Naive B cell (primary cell): ENCODE measurements around the gene PANK4. TPM values are rescaled to one million over a fixed set of nuclear protein-coding genes. Genes with fewer than 3 reads are reported as not detected.

Experiments
- ATAC-seq, 2 donors: fragments of 150-1000 bp; cut with Tn5 transposase; 2 replicates each; pipeline ENCODE4 v1.10.0; 2021; ENCODE audit warnings: low read depth in 2 of 2, mild to moderate bottlenecking in 2 of 2, moderate library complexity in 2 of 2
- DNase-seq: peaks from one replicate; pipeline ENCODE4 v3.0.0; 2022
- H3K27ac Mint-ChIP-seq, 6 donors: one replicate each; pipeline ENCODE4 v1.8.0; 2020 to 2022; ENCODE audit warnings: mild to moderate bottlenecking in 6 of 6, mixed read lengths in 6 of 6, moderate library complexity in 5 of 6, inconsistent platforms in 2 of 6
- H3K27me3 Mint-ChIP-seq, 3 donors: one replicate each; pipeline ENCODE4 v1.8.0; 2021 to 2022; ENCODE audit warnings: mixed read lengths in 3 of 3, mild to moderate bottlenecking in 1 of 3
- H3K36me3 Mint-ChIP-seq, 2 donors: one replicate each; pipeline ENCODE4 v1.8.0; 2020 to 2022; ENCODE audit warnings: mixed read lengths in 2 of 2, inconsistent platforms in 1 of 2, mild to moderate bottlenecking in 1 of 2
- H3K4me1 Mint-ChIP-seq, 3 donors: one replicate each; pipeline ENCODE4 v1.8.0; 2020 to 2022; ENCODE audit warnings: mixed read lengths in 3 of 3, inconsistent platforms in 1 of 3, mild to moderate bottlenecking in 1 of 3, moderate library complexity in 1 of 3
- H3K4me3 Mint-ChIP-seq, 8 donors: one replicate each; pipeline ENCODE4 v1.8.0; 2020 to 2022; ENCODE audit warnings: mild to moderate bottlenecking in 8 of 8, mixed read lengths in 8 of 8, moderate library complexity in 8 of 8, inconsistent platforms in 2 of 8
- H3K9me3 Mint-ChIP-seq, 7 donors: one replicate each; pipeline ENCODE4 v1.8.0; 2020 to 2022; ENCODE audit warnings: mixed read lengths in 7 of 7, mild to moderate bottlenecking in 5 of 7, inconsistent platforms in 2 of 7, moderate library complexity in 1 of 7
- polyA plus RNA-seq, 6 donors: library from polyadenylated mRNA; unstranded; fragments of 300-500 nt; fragmentation: Illumina TruSeq; gene quantifications; one replicate each; pipeline ENCODE4 v1.2.3, GENCODE V29; 2021; ENCODE audit warnings: low read depth in 6 of 6

The PANK4 gene
- polyA plus RNA-seq, 6 donors from 2014 or later = 8.6 to 22.2 (median 9.9) TPM

DNA sequence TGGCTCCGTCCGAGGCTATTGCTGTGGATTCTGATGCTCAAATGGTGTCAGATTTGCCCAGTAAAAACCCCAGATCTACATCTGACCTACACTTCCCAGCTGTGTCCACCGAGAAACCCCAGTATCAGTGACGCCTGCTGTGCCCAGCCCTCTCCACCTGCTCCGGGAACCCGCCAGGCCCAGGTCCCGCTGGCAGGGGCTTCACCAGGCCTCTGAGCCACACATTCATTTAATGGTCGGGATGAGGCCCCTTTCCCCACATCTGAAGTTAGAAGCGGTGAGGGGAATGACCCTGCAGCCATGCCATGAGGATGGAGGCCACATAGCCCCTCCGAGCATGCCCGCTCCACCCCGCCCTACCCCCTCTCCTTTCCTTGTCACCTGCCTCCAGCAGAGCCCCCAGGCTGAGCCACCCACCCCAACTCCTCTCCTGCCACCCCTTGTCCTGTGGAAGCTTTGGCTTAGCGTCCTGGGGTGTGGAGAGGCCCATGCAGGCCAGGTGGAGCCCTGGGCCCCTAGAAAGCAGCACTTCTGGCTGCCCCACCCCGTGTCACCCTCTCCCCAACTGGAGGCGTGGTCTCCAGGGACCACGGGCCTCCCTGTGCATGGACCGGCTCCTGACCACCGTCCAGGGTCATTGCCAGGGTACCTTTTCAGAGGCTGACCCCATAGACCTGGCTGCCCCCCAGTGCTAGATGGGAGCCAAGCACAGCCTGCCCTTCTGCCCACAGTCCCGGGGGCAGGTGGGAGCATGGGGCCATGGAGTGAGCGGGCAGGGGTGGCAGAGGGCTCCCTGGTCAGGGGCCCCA, 37.8 kb upstream of the PANK4 start:
- H3K4me1 Mint-ChIP-seq = peaks cover 4 to 20% (median 15%) of the 10 kb centered on the region in 3 donors

DNA sequence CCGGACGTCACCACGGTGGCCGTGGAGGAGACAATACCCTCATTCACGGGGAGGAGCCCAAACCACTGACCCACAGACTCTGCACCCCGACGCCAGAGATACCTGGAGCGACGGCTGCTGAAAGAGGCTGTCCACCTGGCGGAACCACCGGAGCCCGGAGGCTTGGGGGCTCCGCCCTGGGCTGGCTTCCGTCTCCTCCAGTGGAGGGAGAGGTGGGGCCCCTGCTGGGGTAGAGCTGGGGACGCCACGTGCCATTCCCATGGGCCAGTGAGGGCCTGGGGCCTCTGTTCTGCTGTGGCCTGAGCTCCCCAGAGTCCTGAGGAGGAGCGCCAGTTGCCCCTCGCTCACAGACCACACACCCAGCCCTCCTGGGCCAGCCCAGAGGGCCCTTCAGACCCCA, 36.8 kb upstream of the PANK4 start:
- peak overlapping the region in 3 of 6 donors; percentile 41 to 51 (median 49) for H3K27ac Mint-ChIP-seq

More for the DNA sequence above, 37.8 kb upstream of the PANK4 start:
- DNase-seq = no peak
- H3K4me3 Mint-ChIP-seq = no peak overlapping the region
- ATAC-seq = no peak
- peaks cover 0 to 9% of the 10 kb centered on the region in 2 donors for H3K36me3 Mint-ChIP-seq
- H3K27me3 Mint-ChIP-seq = no peaks in the 10 kb centered on the region
- no peaks in the 10 kb centered on the region for H3K9me3 Mint-ChIP-seq
- peak overlapping the region in 3 of 6 donors; percentile 38 to 83 (median 51) for H3K27ac Mint-ChIP-seq

DNA sequence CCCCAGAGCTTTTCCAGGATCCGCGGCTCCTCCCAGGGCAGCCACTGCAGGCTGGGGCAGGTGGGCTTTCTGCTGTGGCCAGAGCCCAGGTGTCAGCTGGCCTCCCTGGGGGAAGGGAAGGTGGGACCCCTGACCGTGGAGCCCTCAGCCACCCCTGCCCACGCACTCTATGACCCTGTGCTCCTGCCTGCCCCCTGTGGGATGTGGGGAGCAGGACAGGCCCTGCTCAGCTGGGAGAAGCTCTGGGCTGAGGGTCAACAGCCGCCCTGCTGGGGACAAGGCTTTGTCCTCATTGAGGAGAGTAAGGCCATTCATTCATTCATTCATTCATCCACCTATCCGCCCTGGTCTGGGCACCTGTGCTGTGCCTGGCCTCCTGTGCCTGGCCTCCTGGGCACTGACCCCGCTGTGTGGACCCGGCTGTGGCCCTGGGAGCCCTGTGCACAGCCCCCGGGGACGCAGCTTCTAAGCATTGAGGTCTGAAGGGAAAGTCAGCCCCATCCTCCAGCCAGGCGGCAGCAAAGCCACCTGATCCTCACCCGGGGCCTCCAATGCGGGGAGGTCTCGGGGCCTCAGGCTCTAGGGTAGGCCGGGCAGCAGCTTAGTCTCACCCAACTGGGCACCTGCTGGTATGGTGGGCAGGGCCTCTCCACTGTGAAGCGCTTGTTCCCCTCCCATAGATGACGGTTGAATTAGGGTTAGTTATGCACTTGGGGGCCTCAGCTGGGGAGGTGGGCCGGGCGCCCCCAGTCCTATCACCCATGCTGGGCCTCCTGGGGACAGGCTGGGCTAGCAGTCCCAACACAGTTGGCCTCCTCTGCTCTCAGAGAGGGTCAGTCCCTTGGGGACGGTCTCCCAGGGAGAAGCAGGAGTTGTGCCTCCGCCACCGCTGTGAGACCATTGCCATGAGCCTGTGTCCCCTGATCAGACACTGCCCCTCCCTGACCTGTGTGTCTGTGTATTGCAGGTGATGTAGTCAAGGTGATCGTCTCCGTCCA, 35.8 kb upstream of the PANK4 start:
- Mint-ChIP-seq H3K36me3 (peaks cover 0 to 9% of the 10 kb centered on the region in 2 donors), H3K4me1 (peaks cover 17 to 32% (median 24%) of the 10 kb centered on the region in 3 donors), H3K27ac (peak overlapping the region in 3 of 6 donors; percentile 19 to 85 (median 81)), H3K9me3 (no peaks in the 10 kb centered on the region), H3K27me3 (no peaks in the 10 kb centered on the region), H3K4me3 (peak overlapping the region in 1 of 8 donors; percentile 74)
- DNase-seq (no peak), ATAC-seq (peak; percentile 51 to 65)

More for the DNA sequence above, 36.8 kb upstream of the PANK4 start:
- no peak for ATAC-seq
- DNase-seq = no peak
- H3K4me3 Mint-ChIP-seq = no peak overlapping the region
- H3K9me3 Mint-ChIP-seq = no peaks in the 10 kb centered on the region
- no peaks in the 10 kb centered on the region for H3K27me3 Mint-ChIP-seq
- peaks cover 7 to 25% (median 20%) of the 10 kb centered on the region in 3 donors for H3K4me1 Mint-ChIP-seq
- peaks cover 0 to 9% of the 10 kb centered on the region in 2 donors for H3K36me3 Mint-ChIP-seq

DNA sequence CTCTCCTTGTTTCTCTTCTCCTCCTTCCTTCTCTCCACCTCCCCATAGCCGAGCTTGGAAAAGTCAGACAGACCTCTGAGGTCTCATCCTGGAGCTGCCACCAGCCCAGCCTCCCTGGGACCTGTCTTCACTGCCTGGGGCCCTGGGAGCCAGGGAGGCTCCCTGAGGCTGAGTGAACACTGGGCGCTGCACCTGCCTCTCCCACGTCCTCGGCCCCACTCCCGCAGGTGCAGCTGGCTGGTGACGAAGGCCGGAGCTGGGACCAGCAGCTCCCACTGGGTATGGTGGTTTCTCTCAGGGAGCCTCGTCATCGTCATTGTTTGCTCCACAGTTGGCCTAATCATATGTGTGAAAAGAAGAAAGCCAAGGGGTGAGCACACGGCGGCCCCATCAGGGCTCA, 35.0 kb upstream of the PANK4 start:
- ATAC-seq = no peak
- Mint-ChIP-seq H3K9me3 (no peaks in the 10 kb centered on the region), H3K4me1 (peaks cover 20 to 40% (median 25%) of the 10 kb centered on the region in 3 donors), H3K27ac (peak overlapping the region in 5 of 6 donors; percentile 47 to 93 (median 85)), H3K36me3 (peaks cover 0 to 9% of the 10 kb centered on the region in 2 donors), H3K27me3 (no peaks in the 10 kb centered on the region), H3K4me3 (peak overlapping the region in 2 of 8 donors; percentile 20 to 74)
- no peak for DNase-seq

DNA sequence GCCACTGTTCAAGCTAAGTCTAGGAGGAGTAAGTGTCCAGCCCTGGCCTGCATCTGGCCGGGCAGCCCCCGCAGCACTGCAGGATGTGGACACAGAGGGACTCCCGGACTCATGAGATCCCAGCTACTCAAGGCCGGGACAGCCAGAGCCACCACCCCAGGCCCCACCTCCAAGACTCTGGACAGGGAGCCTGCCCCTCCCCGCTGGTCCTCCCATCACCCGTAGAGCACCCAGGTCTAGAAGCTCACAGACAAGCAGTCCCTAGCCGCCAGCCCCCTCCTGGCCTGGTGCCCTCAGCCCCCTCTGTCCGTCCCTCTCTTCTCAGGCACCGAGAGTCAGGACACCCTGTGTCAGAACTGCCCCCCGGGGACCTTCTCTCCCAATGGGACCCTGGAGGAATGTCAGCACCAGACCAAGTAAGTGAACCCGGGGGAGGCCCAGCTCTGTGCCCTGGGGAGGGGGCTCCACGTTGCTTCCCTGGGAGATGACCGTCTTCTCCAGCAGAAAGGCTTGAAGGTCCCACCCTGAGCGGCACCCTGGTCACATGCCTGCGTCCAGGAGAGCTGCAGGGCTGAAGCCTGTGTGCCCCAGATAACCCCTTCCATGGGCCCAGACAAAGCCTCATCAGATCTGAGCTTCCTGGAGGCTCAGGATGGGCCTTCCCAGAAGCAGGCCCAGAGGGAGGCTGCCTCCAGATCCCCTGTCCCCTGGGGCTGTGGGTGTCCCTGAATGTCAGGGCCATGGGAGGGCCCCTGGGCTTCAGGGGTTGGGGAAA, 34.1 kb upstream of the PANK4 start:
- H3K4me1 Mint-ChIP-seq = peaks cover 27 to 47% (median 31%) of the 10 kb centered on the region in 3 donors
- no peak for DNase-seq
- no peak overlapping the region for H3K4me3 Mint-ChIP-seq
- H3K27me3 Mint-ChIP-seq = no peaks in the 10 kb centered on the region
- H3K9me3 Mint-ChIP-seq = no peaks in the 10 kb centered on the region
- no peak for ATAC-seq
- H3K27ac Mint-ChIP-seq = peak overlapping the region in 3 of 6 donors; percentile 24 to 85 (median 33)
- peaks cover 0 to 9% of the 10 kb centered on the region in 2 donors for H3K36me3 Mint-ChIP-seq

DNA sequence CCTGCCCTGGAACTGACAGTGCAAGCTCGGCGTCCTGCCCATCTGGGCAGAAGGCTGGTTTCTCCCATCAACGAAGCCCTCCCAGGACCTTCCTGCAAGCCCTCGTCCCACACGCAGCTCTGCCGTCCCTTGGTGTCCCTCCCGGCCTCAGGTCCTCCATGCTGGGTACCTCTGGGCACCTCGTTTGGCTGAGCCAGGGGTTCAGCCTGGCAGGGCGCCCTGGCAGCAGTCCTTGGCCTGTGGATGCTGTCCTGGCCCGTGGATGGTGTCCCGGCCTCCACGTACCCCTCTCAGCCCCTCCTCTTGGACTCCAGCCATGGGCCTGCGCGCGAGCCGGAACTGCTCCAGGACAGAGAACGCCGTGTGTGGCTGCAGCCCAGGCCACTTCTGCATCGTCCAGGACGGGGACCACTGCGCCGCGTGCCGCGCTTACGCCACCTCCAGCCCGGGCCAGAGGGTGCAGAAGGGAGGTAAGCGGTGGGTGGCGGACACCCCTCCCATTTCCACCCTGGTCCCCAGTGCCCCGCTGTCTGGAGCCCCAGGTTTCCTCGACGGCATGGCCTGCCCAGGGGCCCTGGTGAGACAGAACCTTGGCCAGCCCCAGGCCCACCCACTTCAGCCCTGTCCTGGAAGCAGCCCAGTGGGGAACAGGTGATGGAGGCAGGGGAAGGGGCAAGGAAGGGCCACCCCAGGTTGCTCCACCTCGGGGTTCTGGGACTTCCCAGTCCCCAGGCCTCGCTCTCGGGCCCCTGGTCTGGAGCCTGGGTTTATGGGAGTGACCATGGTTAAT, 33.3 kb upstream of the PANK4 start:
- Mint-ChIP-seq H3K4me1 (peaks cover 29 to 47% (median 34%) of the 10 kb centered on the region in 3 donors), H3K27me3 (no peaks in the 10 kb centered on the region), H3K36me3 (peaks cover 0 to 9% of the 10 kb centered on the region in 2 donors), H3K4me3 (peak overlapping the region in 1 of 8 donors; percentile 40), H3K9me3 (no peaks in the 10 kb centered on the region), H3K27ac (peak overlapping the region in 3 of 6 donors; percentile 10 to 85 (median 34))
- DNase-seq (no peak), ATAC-seq (no peak)

DNA sequence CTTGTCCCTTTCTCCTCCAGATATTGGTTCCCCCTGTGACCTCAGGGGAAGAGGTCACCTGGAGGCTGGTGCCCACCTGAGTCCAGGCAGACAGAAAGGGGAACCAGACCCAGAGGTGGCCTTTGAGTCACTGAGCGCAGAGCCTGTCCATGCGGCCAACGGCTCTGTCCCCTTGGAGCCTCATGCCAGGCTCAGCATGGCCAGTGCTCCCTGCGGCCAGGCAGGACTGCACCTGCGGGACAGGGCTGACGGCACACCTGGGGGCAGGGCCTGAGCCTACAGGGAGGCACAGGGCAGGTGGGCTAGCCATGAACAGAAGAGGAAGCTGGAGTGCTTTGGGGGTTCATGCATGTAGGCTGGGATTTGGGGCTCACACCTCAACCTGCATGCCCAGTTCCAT, 32.5 kb upstream of the PANK4 start:
- Mint-ChIP-seq H3K4me1 (peaks cover 35 to 55% (median 40%) of the 10 kb centered on the region in 3 donors), H3K27ac (peak overlapping the region in 3 of 6 donors; percentile 82 to 98 (median 82)), H3K36me3 (peaks cover 0 to 9% of the 10 kb centered on the region in 2 donors)

DNA sequence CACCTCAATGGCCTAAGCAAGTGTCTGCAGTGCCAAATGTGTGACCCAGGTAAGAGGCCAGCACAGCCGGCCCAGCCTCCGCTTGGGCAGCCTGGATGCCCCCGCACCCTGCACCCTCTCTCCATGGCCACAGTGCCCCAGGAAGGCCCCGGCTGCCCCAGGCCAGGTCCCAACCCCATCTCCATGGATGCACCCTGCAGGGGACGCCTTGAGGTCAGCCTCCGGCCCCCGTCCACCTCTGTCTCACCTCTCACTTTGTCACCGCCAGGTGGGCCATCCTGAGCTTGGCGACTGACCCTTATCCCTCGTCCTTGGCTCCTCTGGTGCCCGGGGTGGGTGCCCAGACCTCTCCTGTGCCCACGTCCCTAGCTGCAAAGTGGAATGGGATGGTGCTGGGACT, 32.0 kb upstream of the PANK4 start:
- H3K9me3 Mint-ChIP-seq = no peaks in the 10 kb centered on the region
- peaks cover 38 to 55% (median 40%) of the 10 kb centered on the region in 3 donors for H3K4me1 Mint-ChIP-seq
- no peak for DNase-seq
- peak overlapping the region in 4 of 6 donors; percentile 82 to 98 (median 86) for H3K27ac Mint-ChIP-seq
- no peak for ATAC-seq
- no peaks in the 10 kb centered on the region for H3K27me3 Mint-ChIP-seq
- peaks cover 0 to 9% of the 10 kb centered on the region in 2 donors for H3K36me3 Mint-ChIP-seq
- peak overlapping the region in 6 of 8 donors; percentile 59 to 95 (median 92) for H3K4me3 Mint-ChIP-seq

More for the DNA sequence above, 32.5 kb upstream of the PANK4 start:
- Mint-ChIP-seq H3K4me3 (peak overlapping the region in 6 of 8 donors; percentile 40 to 95 (median 80)), H3K27me3 (no peaks in the 10 kb centered on the region), H3K9me3 (no peaks in the 10 kb centered on the region)
- no peak for DNase-seq
- no peak for ATAC-seq

DNA sequence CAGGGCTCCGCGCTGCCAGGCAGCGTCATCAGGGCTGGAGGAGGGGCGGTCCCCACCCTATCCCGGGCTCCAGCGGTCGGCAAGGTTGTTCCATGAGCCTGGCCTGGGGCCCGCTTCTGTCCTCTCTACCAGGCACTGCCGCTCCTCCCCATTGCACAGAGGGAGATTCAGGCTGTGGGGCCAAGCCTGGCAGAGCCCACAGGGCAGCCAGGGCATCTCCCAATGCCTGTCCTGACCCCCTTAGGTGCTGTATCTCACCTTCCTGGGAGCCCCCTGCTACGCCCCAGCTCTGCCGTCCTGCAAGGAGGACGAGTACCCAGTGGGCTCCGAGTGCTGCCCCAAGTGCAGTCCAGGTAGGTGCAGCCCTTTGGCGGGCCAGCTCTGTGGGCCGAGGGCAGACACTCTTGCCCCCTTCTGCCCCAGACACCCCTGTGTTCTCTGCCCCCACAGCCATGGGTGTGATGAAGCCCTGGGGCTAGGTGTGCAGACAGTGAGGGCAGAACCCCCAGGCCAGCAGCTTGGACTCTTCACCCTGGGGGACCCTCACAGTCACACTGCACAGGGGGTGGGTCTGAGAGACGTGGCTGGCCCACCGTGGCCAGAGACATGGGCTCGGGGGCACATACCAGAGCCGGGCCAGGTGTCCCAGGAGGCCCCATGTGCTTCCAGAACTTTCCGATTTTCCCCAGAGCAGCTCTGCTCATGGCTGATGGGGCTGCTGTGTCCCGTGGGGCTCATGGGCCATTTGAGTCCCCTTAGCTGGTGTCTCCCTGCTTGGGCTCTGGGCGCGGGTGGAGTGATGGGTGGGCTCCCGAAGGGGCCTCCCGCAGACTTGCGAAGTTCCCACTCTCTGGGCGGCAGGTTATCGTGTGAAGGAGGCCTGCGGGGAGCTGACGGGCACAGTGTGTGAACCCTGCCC, 31.3 kb upstream of the PANK4 start:
- Mint-ChIP-seq H3K4me1 (peaks cover 35 to 55% (median 40%) of the 10 kb centered on the region in 3 donors), H3K4me3 (peak overlapping the region; percentile 92 to 99 (median 96)), H3K27ac (peak overlapping the region; percentile 6 to 100 (median 88)), H3K9me3 (no peaks in the 10 kb centered on the region), H3K36me3 (peaks cover 0 to 9% of the 10 kb centered on the region in 2 donors), H3K27me3 (no peaks in the 10 kb centered on the region)
- ATAC-seq (no peak), DNase-seq (no peak)

DNA sequence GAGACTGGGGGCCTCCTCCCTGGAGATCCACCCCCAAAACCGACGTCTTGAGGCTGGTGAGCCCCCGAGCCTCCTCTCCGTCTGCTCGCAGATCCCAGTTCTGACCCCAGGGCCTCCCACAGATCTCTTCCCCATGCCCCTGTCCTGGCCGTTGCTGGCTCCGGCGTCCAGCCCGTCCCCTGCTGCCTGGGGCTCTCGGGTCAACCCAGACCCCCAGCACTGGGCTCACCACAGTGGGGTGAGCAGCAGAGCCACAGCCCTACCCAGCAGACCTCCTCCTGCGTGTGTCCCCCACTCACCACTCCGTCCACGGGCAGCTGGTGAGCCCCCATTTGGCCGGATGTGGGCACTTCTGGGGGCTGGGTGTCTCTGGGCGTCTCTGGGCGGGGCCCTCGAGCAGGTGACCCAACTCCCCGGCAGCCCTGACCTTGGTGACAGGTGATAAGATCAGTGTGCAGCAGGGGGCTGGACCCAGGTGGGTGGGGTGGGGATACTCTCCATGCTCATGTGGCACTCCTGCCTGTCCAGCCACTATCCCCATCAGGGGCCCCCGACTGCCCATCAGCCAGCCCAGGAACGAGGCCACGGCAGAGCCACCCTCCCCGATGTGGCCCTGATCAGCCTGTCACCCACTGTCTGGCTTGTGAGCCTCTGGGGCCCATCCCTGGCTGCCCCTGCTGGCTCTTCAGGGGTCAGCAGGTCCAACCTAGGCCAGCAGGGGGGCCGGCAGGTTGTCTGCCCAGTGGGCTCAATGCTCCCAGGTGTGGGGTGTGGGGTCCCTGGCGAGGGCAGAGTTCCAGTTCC, 30.5 kb upstream of the PANK4 start:
- Mint-ChIP-seq H3K36me3 (peaks cover 0 to 9% of the 10 kb centered on the region in 2 donors), H3K4me3 (peak overlapping the region; percentile 92 to 99 (median 96)), H3K27me3 (no peaks in the 10 kb centered on the region), H3K27ac (peak overlapping the region; percentile 98 to 100 (median 99)), H3K4me1 (peaks cover 35 to 54% (median 40%) of the 10 kb centered on the region in 3 donors), H3K9me3 (no peaks in the 10 kb centered on the region)
- no peak for ATAC-seq
- no peak for DNase-seq
